Glomerular visceral epithelial cell (primary cell): ENCODE results near the gene HOXA11.

ENCODE experiments used
- DNase-seq: peaks from one replicate; pipeline ENCODE4 v3.0.0-alpha.2; 2016; ENCODE audit errors: extremely low spot score

HOXA11 gene

DNA sequence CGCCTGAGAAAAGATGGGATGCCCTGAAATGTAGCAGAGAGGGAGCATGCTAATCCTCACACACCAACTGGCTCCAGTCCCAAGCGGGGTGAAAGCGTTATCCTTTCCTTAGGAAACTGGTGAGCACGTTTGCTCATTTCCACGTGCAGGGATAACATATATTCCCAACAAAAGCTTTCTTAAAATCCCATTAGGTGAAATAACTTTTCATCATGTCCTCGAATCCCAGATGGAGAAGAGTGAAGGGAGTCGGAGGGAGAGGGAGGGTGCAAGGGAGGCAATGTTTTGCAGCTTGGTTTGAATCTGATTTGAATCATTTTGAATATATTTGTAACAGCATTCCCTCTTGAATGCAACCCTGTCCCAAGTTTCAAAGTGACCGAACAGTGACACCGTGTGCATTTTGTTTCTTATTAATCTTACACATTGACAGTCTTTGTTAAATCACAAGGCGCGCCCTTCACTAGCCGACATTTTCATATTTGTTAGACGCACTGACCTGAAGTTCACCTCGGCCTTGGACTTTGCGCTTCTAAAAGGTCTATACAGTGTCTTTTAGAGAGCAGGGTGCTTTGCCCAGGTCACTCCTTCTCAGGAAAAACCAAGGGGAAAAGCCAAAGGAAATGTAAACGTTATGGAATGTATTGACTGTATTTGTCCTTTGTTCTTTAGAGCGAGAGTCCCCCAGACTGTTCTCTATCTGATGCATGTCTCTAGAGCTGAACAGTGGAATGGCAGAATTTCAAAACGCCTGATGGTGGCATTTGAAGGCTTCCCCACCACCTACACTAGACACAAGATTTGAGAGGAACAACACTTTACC, 51.4 kb downstream of the HOXA11 start:
- no peak for DNase-seq

DNA sequence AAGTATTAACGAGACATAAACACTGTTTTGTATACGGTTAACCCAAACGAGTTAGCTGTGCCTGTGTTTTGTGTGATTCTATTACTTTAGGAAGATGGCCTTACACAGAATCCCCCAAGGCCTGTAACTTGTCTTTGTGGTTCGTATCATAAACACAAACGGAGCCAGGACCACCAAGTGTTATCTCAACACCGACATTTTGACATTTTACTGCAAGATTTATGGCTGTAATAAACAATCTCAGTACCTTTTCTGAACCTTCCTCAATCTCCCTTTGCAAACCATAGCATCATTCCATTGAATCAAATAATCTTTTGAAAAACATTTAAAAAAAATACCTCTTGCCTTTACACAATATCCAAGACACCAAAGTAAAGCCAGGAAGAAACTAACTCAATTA, 52.1 kb downstream of the HOXA11 start:
- no peak for DNase-seq

DNA sequence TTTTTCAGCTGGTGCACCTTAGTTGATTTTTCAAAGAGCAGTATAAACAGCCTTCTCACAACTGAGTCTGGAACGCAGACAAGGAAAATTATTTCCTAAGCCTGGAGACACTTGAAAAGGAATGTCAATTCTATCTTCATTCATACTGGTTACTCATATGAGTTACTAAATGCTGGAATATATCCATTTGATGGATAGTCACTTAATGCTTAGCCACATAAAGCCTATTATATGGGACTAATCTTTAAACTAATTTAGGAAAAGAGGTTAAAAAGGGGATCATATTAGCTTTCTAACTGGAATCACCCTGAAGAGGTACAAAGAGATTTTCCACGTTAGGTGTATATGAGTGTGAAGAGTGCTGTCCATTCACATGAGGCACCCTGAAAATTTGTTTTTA, 52.8 kb downstream of the HOXA11 start:
- DNase-seq, result no peak

DNA sequence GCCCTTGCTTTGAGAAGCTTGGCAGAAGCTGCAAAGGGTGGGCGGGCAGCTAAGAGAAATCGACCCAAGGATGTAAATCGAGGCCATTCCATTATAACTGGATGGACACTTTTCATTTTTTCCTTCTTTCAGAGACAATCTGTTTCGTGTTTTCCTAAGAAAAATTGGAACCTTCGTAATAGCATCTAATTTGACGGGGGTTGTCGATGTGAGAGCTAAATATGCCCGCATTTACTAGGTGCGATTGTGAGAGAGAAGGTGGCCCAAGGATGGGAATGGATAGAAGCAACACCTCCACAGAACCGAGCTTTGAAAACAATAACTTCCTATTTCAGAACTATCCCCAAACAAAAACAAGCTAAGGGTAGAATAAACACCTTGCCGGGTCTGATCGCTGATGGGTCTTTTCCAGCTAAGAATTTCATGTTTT, 53.6 kb downstream of the HOXA11 start:
- DNase-seq, result no peak
